Esophagus muscularis mucosa (tissue), 3 donors: ENCODE results near the gene OTC.

Experiments used
- CTCF ChIP-seq, 3 experiments: fragments of 200-600 bp in 2 of 3; fragments of 450-650 bp in 1 of 3; sonication (generic) in 2 of 3; IDR thresholded peaks; one replicate each; pipeline ENCODE4 v1.5.1; 2017 to 2019; ENCODE audit warnings: antibody characterized with exemption in 3 of 3, mild to moderate bottlenecking in 2 of 3, moderate library complexity in 1 of 3
- POLR2A ChIP-seq: fragments of 450-650 bp; IDR thresholded peaks from one replicate; pipeline ENCODE4 v1.6.1; 2017; ENCODE audit warnings: antibody characterized with exemption, moderate library complexity, mild to moderate bottlenecking, low read depth
- POLR2AphosphoS5 ChIP-seq, 2 donors: sonication (generic); formaldehyde crosslinking; IDR thresholded peaks; one replicate each; pipeline ENCODE4 v1.6.1; 2017; ENCODE audit warnings: antibody characterized with exemption in 2 of 2

- TF ChIP-seq POLR2A (no peak), CTCF (IDR thresholded peaks at IDR 0.05) (no peak), POLR2AphosphoS5 (IDR thresholded peaks at IDR 0.05) (no peak)
Observed at GRCh38 chrX:38462257-38462656, 109.9 kb downstream of the OTC start.
